Activated CD8-positive, alpha-beta T cell treated with anti-CD3 and anti-CD28 coated beads, Interleukin-2, amount 10 ng/mL, durations not matched to agents 7 days and 5 days (primary cell): Measurements from ENCODE around the gene JDP2. TPM values are rescaled to one million over a fixed set of nuclear protein-coding genes. Genes with fewer than 3 reads are reported as not detected.

Experiments
- ATAC-seq: fragments of 150-1000 bp; cut with Tn5 transposase; one replicate; pipeline ENCODE4 v1.10.0; 2021; ENCODE audit warnings: moderate library complexity
- CTCF ChIA-PET: fragments of 350-600 bp; sonication (Branson Sonifier 250); formaldehyde crosslinking; loops from one replicate; lab custom pipeline; 2021; ENCODE audit warnings: antibody characterized with exemption; lab: Charles Lee
- POLR2A ChIA-PET: fragments of 350-600 bp; sonication (Branson Sonifier 250); formaldehyde crosslinking; loops from one replicate; lab custom pipeline; 2021; ENCODE audit warnings: antibody characterized with exemption; lab: Charles Lee
- DNase-seq: peaks from one replicate; pipeline ENCODE4 v3.0.0-alpha.2; 2020
- H3K27ac Mint-ChIP-seq: one replicate; pipeline ENCODE4 v1.8.0; 2021; ENCODE audit warnings: mild to moderate bottlenecking, mixed read lengths
- H3K27me3 Mint-ChIP-seq: one replicate; pipeline ENCODE4 v1.8.0; 2021; ENCODE audit warnings: low read depth, mixed read lengths
- H3K36me3 Mint-ChIP-seq: one replicate; pipeline ENCODE4 v1.8.0; 2021; ENCODE audit warnings: low read depth, mixed read lengths
- H3K4me1 Mint-ChIP-seq: one replicate; pipeline ENCODE4 v1.8.0; 2021; ENCODE audit warnings: low read depth, mixed read lengths
- H3K4me3 Mint-ChIP-seq: one replicate; pipeline ENCODE4 v1.8.0; 2021; ENCODE audit warnings: mild to moderate bottlenecking, mixed read lengths
- H3K9me3 Mint-ChIP-seq: one replicate; pipeline ENCODE4 v1.8.0; 2022; ENCODE audit warnings: mixed read lengths; ENCODE audit not compliant: insufficient read depth
- total RNA-seq, 2 experiments: library from RNA; stranded (reverse); gene quantifications; one replicate each; pipeline ENCODE4 v1.2.3, GENCODE V29; 2021

JDP2 gene
- total RNA-seq, 2 experiments from 2014 or later = 0.71 to 1.4 TPM

DNA sequence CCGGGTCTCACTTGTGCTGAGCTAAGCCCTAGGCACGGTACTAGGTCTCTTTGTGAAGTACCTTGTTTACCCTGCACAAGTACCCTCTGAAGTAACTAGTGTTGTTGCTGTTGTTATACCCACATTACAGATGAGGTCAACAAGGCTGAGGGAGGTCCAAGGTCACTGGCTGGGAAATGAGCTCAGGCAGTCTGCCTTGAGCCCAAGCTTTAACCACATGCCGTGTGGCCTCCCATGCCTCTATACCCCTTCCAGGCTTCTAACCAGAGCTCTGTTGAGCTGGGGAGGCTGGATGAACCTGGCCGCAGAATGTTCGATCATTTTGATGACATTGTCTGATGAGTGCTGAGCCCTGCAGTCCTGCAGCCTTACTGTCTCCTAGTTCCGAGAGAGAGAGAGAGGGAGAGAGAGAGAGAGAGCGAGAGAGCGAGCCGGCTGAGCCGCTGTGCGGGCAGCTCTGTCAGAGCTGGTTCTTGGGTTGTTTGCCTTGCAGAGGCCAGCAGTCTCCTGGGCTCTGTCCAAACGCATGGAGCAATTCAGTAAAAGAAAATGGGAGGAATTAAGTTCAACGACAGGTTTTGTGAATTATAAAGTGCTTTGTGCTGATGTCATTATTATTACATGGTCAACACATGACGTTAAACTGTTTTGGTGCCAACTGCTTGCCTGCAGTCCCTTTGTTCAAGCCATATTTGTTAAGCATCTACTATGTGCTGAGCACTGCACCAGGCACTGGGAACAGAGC, 13.1 kb downstream of the JDP2 start:
- ATAC-seq (peak; percentile 15), DNase-seq (no peak)
- ChIA-PET POLR2A (no interaction called here), CTCF (interaction anchor here (0.5 to 2.2 kb wide), 2 partner anchors 13 to 128 kb away, joined by 3 to 9 read pairs; no protein-coding TSS in a partner anchor)
- H3K9me3 Mint-ChIP-seq = no peaks in the 10 kb centered on the region
- no peak overlapping the region for H3K27ac Mint-ChIP-seq
- H3K4me3 Mint-ChIP-seq = no peak overlapping the region
- no peaks in the 10 kb centered on the region for H3K36me3 Mint-ChIP-seq
- H3K4me1 Mint-ChIP-seq = peaks cover 11% of the 10 kb centered on the region
- H3K27me3 Mint-ChIP-seq = peaks cover 2% of the 10 kb centered on the region

DNA sequence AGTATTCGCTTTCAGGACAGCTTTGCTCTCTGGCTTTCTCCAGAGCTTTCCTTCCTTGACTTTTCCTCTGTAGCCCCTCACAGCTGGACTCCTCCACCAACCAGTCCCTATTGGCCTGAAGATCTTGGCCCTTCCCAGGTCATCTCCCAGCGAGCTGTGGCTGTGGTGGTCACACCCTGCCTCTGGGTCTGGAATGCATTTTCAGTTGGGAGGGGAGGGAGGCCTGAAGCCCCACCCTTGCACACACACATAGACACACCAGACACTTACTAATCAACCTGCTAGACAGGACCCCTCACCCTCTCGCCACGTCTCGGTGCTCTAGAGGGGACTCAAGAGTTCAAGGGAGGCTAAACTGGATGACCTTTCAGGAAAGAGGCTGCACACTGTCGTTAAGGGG, 13.9 kb downstream of the JDP2 start:
- CTCF ChIA-PET = interaction anchor here (2.2 kb wide), 1 partner anchor 12 kb away, joined by 9 read pairs; no protein-coding TSS in a partner anchor
- H3K4me1 Mint-ChIP-seq = peaks cover 9% of the 10 kb centered on the region
- DNase-seq (no peak), ATAC-seq (no peak)
- H3K27me3 Mint-ChIP-seq = peaks cover 2% of the 10 kb centered on the region
- H3K27ac Mint-ChIP-seq = no peak overlapping the region
- H3K36me3 Mint-ChIP-seq = no peaks in the 10 kb centered on the region
- POLR2A ChIA-PET = no interaction called here
- no peaks in the 10 kb centered on the region for H3K9me3 Mint-ChIP-seq
- H3K4me3 Mint-ChIP-seq = no peak overlapping the region

DNA sequence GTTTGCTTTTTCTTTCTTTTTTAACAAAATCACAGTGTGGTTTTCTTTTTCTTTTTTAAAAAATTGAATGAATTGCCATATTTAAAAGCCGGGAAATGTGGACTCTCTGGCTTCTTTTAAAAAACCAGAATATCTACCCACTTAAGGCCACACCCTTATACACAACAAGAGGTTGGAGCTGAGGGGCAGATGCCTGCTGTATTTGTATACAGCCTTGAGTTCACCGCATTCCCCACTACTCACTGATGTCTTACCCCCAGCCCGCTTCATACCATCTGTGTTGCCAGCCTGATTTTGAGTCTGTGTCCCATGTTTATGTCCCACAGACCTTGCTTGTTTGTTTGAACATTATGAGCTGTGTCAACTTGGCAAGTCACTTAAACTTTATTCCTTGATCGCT, 14.3 kb downstream of the JDP2 start:
- Mint-ChIP-seq H3K9me3 (no peaks in the 10 kb centered on the region), H3K27me3 (peaks cover 2% of the 10 kb centered on the region), H3K27ac (no peak overlapping the region), H3K4me3 (no peak overlapping the region), H3K4me1 (peaks cover 12% of the 10 kb centered on the region), H3K36me3 (no peaks in the 10 kb centered on the region)
- no peak for DNase-seq
- POLR2A ChIA-PET = no interaction called here
- CTCF ChIA-PET = interaction anchor here (2.8 kb wide), 2 partner anchors 12 to 47 kb away, joined by 8 to 16 read pairs; no protein-coding TSS in a partner anchor
- no peak for ATAC-seq

DNA sequence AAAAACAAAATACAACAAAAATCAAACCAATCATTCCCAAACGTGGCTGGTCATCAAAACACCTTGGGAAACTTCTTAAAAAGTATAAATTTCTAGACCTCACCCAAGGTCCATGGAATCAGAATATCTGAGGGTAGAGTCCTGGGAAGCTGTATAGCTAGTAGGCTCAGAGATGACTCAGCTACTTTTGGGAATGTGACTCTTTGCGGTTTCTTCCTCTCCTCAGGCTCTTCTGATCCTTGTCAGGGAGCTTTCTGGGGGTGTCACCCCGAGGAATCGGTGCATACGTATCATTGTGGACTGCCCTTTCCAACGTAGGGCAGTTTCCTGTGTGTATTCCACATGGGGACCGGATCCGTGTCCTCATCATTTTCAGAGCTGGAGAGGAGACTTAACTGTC, 14.8 kb downstream of the JDP2 start:
- Mint-ChIP-seq H3K4me1 (peaks cover 8% of the 10 kb centered on the region), H3K36me3 (no peaks in the 10 kb centered on the region), H3K27me3 (peaks cover 2% of the 10 kb centered on the region), H3K9me3 (no peaks in the 10 kb centered on the region), H3K4me3 (no peak overlapping the region), H3K27ac (no peak overlapping the region)
- ATAC-seq (no peak), DNase-seq (no peak)
- CTCF ChIA-PET = interaction anchor here (1.4 to 2.8 kb wide), 3 partner anchors 11 to 46 kb away, joined by 3 to 16 read pairs (median 8); no protein-coding TSS in a partner anchor
- POLR2A ChIA-PET = no interaction called here

GRCh38 chr14:75443203-75443969, 15.6 kb downstream of the JDP2 start:
- no peaks in the 10 kb centered on the region for H3K9me3 Mint-ChIP-seq
- peaks cover 8% of the 10 kb centered on the region for H3K4me1 Mint-ChIP-seq
- H3K36me3 Mint-ChIP-seq = no peaks in the 10 kb centered on the region
- CTCF ChIA-PET = interaction anchor here (0.6 to 2.8 kb wide), 7 partner anchors 10 to 139 kb away, joined by 3 to 16 read pairs (median 3); no protein-coding TSS in a partner anchor
- ATAC-seq (no peak), DNase-seq (no peak)
- H3K27me3 Mint-ChIP-seq = peaks cover 3% of the 10 kb centered on the region
- POLR2A ChIA-PET = interaction anchor here (1.0 kb wide), 1 partner anchor 9 kb away, joined by 4 read pairs; no protein-coding TSS in a partner anchor
- H3K27ac Mint-ChIP-seq = no peak overlapping the region
- no peak overlapping the region for H3K4me3 Mint-ChIP-seq

DNA sequence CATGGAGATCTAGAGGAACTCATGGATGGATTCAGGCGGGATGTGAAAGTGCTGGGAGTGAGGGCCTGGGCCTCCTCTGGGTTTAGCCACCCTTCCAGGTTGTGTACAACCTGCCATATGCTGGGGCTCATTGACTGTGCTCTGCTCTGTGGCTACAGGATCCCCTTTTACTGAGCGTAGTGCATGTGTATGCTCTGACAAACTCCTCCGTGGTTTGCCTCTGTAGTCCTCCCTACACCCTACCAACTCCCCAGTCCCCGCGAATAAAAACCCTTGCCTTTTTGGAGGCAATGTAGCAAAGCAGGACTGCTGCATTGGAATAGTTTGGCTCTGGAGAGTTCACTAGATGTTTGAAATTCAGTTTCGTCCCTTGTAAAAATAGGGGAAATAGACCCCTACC, 17.4 kb downstream of the JDP2 start:
- DNase-seq (no peak), ATAC-seq (no peak)
- Mint-ChIP-seq H3K4me3 (no peak overlapping the region), H3K4me1 (peaks cover 8% of the 10 kb centered on the region), H3K9me3 (no peaks in the 10 kb centered on the region), H3K36me3 (no peaks in the 10 kb centered on the region), H3K27ac (no peak overlapping the region), H3K27me3 (peaks cover 12% of the 10 kb centered on the region)
- ChIA-PET POLR2A (no interaction called here), CTCF (interaction anchor here (1.0 kb wide), 1 partner anchor 8 kb away, joined by 3 read pairs; no protein-coding TSS in a partner anchor)

- DNase-seq = no peak
- no peaks in the 10 kb centered on the region for H3K36me3 Mint-ChIP-seq
- ChIA-PET CTCF (interaction anchor here (1.0 to 1.1 kb wide), 2 partner anchors 7 to 42 kb away, joined by 3 read pairs; no protein-coding TSS in a partner anchor), POLR2A (no interaction called here)
- H3K27ac Mint-ChIP-seq = no peak overlapping the region
- no peaks in the 10 kb centered on the region for H3K9me3 Mint-ChIP-seq
- ATAC-seq = no peak
- H3K4me1 Mint-ChIP-seq = peaks cover 8% of the 10 kb centered on the region
- H3K4me3 Mint-ChIP-seq = no peak overlapping the region
- peaks cover 12% of the 10 kb centered on the region for H3K27me3 Mint-ChIP-seq
These were observed 18.1 kb downstream of the JDP2 start for GRCh38 chr14:75445963-75446362.

DNA sequence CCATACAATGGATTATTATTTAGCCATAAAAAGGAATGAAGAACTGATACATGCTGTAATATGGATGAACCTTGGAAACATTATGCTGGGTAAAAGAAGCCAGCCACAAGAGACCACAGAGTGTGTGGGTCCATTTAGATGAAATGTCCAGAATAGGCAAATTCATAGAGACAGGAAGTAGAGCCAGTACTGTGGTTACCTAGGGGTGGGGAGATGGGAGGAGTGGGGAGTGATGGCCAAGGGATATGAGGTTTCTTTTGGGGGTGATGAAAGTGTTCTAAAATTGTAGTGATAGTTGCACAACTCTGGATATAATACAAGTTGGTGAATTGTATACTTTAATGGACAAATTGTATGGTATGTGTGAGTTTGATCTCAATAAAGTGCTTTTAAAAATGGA, 18.6 kb downstream of the JDP2 start:
- DNase-seq = no peak
- Mint-ChIP-seq H3K4me3 (no peak overlapping the region), H3K4me1 (peaks cover 8% of the 10 kb centered on the region), H3K27ac (no peak overlapping the region), H3K36me3 (no peaks in the 10 kb centered on the region), H3K9me3 (no peaks in the 10 kb centered on the region), H3K27me3 (peaks cover 12% of the 10 kb centered on the region)
- no peak for ATAC-seq
- ChIA-PET POLR2A (no interaction called here), CTCF (interaction anchor here (1.0 to 1.1 kb wide), 2 partner anchors 21 to 42 kb away, joined by 3 read pairs; no protein-coding TSS in a partner anchor)

DNA sequence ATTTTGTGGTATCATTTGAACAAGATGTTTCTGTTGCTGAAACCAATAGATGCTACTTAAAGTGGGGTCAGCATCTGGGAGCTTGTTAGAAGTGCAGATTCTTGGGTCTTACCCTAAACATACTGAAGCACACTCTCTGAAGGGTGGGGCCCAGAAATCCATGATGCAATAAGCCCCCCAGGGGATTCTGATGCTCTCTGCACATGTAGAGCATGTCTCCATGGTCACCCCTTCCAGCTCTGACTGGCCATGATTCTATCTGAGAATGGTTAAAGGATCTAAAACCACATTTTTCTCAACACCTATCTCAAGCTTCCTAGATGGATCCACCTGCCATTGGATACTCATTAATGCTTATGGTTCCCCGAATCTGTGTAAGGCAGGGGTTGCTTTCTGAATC, 20.4 kb downstream of the JDP2 start:
- ATAC-seq (no peak), DNase-seq (no peak)
- H3K27ac Mint-ChIP-seq = no peak overlapping the region
- no peaks in the 10 kb centered on the region for H3K9me3 Mint-ChIP-seq
- peaks cover 8% of the 10 kb centered on the region for H3K4me1 Mint-ChIP-seq
- H3K36me3 Mint-ChIP-seq = no peaks in the 10 kb centered on the region
- ChIA-PET CTCF (interaction anchor here (0.9 to 1.4 kb wide), 3 partner anchors 21 to 142 kb away, joined by 3 to 4 read pairs (median 3); no protein-coding TSS in a partner anchor), POLR2A (no interaction called here)
- peaks cover 10% of the 10 kb centered on the region for H3K27me3 Mint-ChIP-seq
- H3K4me3 Mint-ChIP-seq = no peak overlapping the region

DNA sequence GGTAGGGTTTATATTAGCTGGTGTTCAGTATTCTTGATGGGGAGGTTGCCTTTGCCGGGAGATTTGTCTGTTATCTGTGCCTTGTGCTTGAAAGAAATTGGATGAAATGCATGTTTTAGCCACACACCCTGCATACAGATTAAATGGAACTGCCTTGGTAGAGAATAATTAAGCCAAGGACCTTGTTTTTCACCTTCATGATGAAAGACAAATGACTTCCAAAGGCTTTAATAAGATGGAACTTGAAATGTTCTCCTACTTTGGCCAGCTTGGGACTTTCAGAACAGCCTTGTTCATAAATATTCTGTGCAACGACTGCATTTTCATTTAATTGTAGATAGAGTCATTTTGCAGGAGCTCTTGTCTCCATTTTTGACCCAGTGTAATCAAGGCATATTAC, 21.2 kb downstream of the JDP2 start:
- no peak overlapping the region for H3K4me3 Mint-ChIP-seq
- no peaks in the 10 kb centered on the region for H3K36me3 Mint-ChIP-seq
- no peak overlapping the region for H3K27ac Mint-ChIP-seq
- ChIA-PET POLR2A (no interaction called here), CTCF (interaction anchor here (1.3 to 1.4 kb wide), 2 partner anchors 25 to 143 kb away, joined by 3 to 4 read pairs; no protein-coding TSS in a partner anchor)
- H3K4me1 Mint-ChIP-seq = peaks cover 12% of the 10 kb centered on the region
- H3K9me3 Mint-ChIP-seq = no peaks in the 10 kb centered on the region
- DNase-seq (no peak), ATAC-seq (no peak)
- H3K27me3 Mint-ChIP-seq = peaks cover 10% of the 10 kb centered on the region

- H3K9me3 Mint-ChIP-seq = no peaks in the 10 kb centered on the region
- POLR2A ChIA-PET = no interaction called here
- H3K27me3 Mint-ChIP-seq = peaks cover 10% of the 10 kb centered on the region
- H3K4me3 Mint-ChIP-seq = no peak overlapping the region
- no peaks in the 10 kb centered on the region for H3K36me3 Mint-ChIP-seq
- no peak overlapping the region for H3K27ac Mint-ChIP-seq
- CTCF ChIA-PET = interaction anchor here (0.9 to 1.4 kb wide), 3 partner anchors 25 to 111 kb away, joined by 3 to 4 read pairs (median 3); no protein-coding TSS in a partner anchor
- H3K4me1 Mint-ChIP-seq = peaks cover 13% of the 10 kb centered on the region
- DNase-seq (no peak), ATAC-seq (no peak)
These were observed 21.9 kb downstream of the JDP2 start for GRCh38 chr14:75449696-75450095.
